Omental fat pad (tissue), 4 donors: ENCODE data around the gene PCP4. TPM values are rescaled to one million over a fixed set of nuclear protein-coding genes. Genes with fewer than 3 reads are reported as not detected.

Experiments used
- ATAC-seq: fragments of 150-250 bp; one replicate; pipeline ENCODE4 v1.9.1; 2016; ENCODE audit warnings: mild to moderate bottlenecking, moderate library complexity; ENCODE audit not compliant: low FRiP score
- DNase-seq: peaks from one replicate; pipeline ENCODE4 v3.0.0-alpha.2; 2019; ENCODE audit warnings: low spot score
- CTCF ChIP-seq, 3 donors: fragments of 450-650 bp; IDR thresholded peaks; one replicate each; pipeline ENCODE4 v1.5.1; 2016 to 2017; ENCODE audit warnings: antibody characterized with exemption in 3 of 3, mild to moderate bottlenecking in 3 of 3, moderate library complexity in 2 of 3
- total RNA-seq, 4 donors: library from RNA; depleted of rRNA; stranded (reverse); fragments of >200 nt; gene quantifications; one replicate each; pipeline ENCODE4 v1.1.0, GENCODE V29; 2016

PCP4 gene
- total RNA-seq, 4 donors from 2014 or later: 2.7 to 5.1 (median 4.0) TPM; not detected in 1

- DNase-seq (no peak), ATAC-seq (no peak)
- no peak for TF ChIP-seq CTCF (IDR thresholded peaks at IDR 0.05)
These were observed 33.3 kb downstream of the PCP4 start for GRCh38 chr21:39900491-39900890.

DNA sequence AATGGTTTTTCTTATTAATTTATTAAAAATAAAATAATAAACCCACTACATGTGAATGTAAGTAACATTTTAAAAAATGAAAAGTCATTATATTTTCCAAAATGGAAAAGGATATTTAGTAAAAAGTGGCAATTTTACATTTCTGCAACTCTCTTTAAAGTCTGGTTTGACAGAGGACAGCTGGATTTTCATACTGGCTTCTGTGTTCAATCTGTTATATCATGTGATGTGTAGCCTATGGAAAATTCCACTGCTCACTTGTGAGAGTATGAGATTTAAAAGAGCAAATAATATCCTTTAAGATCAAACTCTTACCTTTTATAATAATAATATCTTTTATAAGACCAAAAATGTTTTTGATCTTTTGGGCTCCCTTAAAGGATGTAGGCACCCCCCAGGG is 33.7 kb downstream of the PCP4 start:
- no peak for TF ChIP-seq CTCF (IDR thresholded peaks at IDR 0.05)
- DNase-seq (no peak), ATAC-seq (no peak)

DNA sequence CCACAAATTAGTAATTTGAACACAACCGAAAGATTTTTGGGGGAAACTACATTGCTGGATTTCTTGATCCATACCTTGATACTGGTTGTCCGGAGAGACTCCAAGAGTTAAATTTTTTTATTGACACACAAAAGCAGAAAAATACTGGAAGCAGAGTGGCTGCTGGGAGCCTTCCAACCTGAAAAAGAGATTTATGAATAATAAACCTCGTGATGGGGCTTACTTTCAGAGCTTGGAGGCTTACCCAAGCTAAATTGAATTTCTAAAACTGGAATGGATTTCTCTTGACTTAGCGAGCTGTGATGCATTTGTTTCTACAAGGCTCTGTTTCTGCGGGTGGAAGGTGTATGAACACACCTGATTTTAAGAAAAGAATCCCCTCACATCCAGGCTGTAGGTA is 35.7 kb downstream of the PCP4 start:
- TF ChIP-seq CTCF (IDR thresholded peaks at IDR 0.05): no peak
- no peak for ATAC-seq

GRCh38 chr21:39904457-39904856 is 37.2 kb downstream of the PCP4 start:
- no peak for ATAC-seq
- DNase-seq: no peak
- TF ChIP-seq CTCF (IDR thresholded peaks at IDR 0.05): no peak

More for the DNA sequence above, 35.7 kb downstream of the PCP4 start:
- no peak for DNase-seq

- ATAC-seq (no peak), DNase-seq (no peak)
- no peak for TF ChIP-seq CTCF (IDR thresholded peaks at IDR 0.05)
These were observed 41.2 kb downstream of the PCP4 start for GRCh38 chr21:39908265-39908923.

- DNase-seq: no peak
- no peak for TF ChIP-seq CTCF (IDR thresholded peaks at IDR 0.05)
- ATAC-seq: no peak
These were observed 44.3 kb downstream of the PCP4 start for GRCh38 chr21:39911286-39912199.
